Vagina (tissue), 2 donors: ENCODE measurements around the gene LAMB3.

Experiments
- POLR2A ChIP-seq, 2 donors: fragments of 450-650 bp; IDR thresholded peaks; one replicate each; pipeline ENCODE4 v1.6.1; 2017; ENCODE audit warnings: antibody characterized with exemption in 2 of 2, mild to moderate bottlenecking in 2 of 2, moderate library complexity in 2 of 2
- POLR2AphosphoS5 ChIP-seq, 2 donors: sonication (generic); formaldehyde crosslinking; IDR thresholded peaks; one replicate each; pipeline ENCODE4 v1.9.0; 2017; ENCODE audit warnings: antibody characterized with exemption in 2 of 2, mild to moderate bottlenecking in 2 of 2, low read depth in 1 of 2; ENCODE audit not compliant: insufficient read depth in 1 of 2
- TF ChIP-seq, protein P1 (sequence below), 3 experiments: fragments of 450-650 bp in 2 of 3; fragments of 200-600 bp in 1 of 3; sonication (generic) in 1 of 3; IDR thresholded peaks; one replicate each; pipeline ENCODE4 v1.5.1; 2017 to 2019; ENCODE audit warnings: antibody characterized with exemption in 3 of 3, mild to moderate bottlenecking in 2 of 3, moderate library complexity in 2 of 3

DNA sequence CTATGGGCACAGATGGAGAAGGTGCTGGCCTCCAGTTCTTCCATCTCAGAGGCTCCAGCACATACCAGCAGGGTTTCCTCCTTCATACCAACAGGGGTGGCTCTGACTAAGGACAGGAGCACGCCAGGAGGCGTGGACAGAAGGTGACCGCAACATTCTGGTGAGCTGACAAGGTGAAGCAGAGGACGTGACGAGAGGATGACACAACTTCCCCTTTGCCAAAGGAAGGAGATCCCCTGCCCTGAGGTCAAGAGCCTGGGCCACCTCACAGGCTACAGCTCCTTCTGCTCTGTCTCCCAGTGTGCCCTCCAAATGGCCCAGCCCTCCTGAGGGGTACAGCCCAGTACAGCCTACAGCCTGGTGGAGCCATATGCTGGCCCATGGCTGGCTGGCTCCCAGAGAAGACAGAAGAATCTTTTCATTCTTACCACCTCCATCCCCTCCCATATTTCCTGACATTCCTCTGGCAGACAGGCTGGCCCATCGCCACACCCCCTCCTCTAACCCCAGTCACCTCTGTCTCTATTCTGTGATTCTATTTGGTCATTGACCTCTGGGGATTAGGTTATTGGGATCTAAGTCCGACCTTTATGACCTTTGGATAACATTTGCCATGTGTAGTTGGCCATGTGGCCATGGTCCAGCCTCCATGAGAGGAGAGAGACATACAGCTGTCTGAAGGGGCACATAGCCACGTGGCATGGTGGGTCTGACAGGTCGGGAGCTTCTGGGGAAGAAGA lies 5.1 kb upstream of the LAMB3 start:
- TF ChIP-seq POLR2A (IDR thresholded peaks at IDR 0.05) (no peak), POLR2AphosphoS5 (IDR thresholded peaks at IDR 0.05; ENCODE audit: insufficient read depth in 1 of 2, low read depth in 1 of 2) (no peak)
- TF ChIP-seq, protein P1, sequence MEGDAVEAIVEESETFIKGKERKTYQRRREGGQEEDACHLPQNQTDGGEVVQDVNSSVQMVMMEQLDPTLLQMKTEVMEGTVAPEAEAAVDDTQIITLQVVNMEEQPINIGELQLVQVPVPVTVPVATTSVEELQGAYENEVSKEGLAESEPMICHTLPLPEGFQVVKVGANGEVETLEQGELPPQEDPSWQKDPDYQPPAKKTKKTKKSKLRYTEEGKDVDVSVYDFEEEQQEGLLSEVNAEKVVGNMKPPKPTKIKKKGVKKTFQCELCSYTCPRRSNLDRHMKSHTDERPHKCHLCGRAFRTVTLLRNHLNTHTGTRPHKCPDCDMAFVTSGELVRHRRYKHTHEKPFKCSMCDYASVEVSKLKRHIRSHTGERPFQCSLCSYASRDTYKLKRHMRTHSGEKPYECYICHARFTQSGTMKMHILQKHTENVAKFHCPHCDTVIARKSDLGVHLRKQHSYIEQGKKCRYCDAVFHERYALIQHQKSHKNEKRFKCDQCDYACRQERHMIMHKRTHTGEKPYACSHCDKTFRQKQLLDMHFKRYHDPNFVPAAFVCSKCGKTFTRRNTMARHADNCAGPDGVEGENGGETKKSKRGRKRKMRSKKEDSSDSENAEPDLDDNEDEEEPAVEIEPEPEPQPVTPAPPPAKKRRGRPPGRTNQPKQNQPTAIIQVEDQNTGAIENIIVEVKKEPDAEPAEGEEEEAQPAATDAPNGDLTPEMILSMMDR (IDR thresholded peaks at IDR 0.05): no peak
